Neuronal stem cell (in vitro differentiated cells): ENCODE results near the gene TERF2IP.

Experiments
- DNase-seq: peaks from one replicate; pipeline ENCODE4 v3.0.0-alpha.2; 2013; ENCODE audit warnings: low spot score
- H2AFZ ChIP-seq: one replicate; pipeline ENCODE4 v1.6.1; 2013; ENCODE audit warnings: mild to moderate bottlenecking, low read length, inconsistent platforms
- H2AK5ac ChIP-seq: 2 replicates; pipeline ENCODE4 v1.6.1; 2013; ENCODE audit warnings: low read depth, mild to moderate bottlenecking, inconsistent platforms, low read length, moderate library complexity, mixed read lengths
- H2BK120ac ChIP-seq: 2 replicates; pipeline ENCODE4 v1.6.1; 2013; ENCODE audit warnings: low read depth, mild to moderate bottlenecking, inconsistent platforms, low read length, moderate library complexity, mixed read lengths
- H2BK12ac ChIP-seq: one replicate; pipeline ENCODE4 v1.6.1; 2013; ENCODE audit warnings: low read length, inconsistent platforms
- H2BK15ac ChIP-seq: 2 replicates; pipeline ENCODE4 v1.6.1; 2013; ENCODE audit warnings: mild to moderate bottlenecking, low read length, inconsistent platforms, mixed read lengths
- H2BK5ac ChIP-seq: one replicate; pipeline ENCODE4 v1.6.1; 2013; ENCODE audit warnings: inconsistent platforms, mild to moderate bottlenecking, low read length, moderate library complexity
- H3K14ac ChIP-seq: one replicate; pipeline ENCODE4 v1.6.1; 2013; ENCODE audit warnings: low read length, inconsistent platforms
- H3K18ac ChIP-seq: 2 replicates; pipeline ENCODE4 v1.6.1; 2013; ENCODE audit warnings: low read length, inconsistent platforms
- H3K23ac ChIP-seq: 2 replicates; pipeline ENCODE4 v1.6.1; 2013; ENCODE audit warnings: low read depth, mild to moderate bottlenecking, mixed read lengths, low read length, inconsistent platforms; ENCODE audit not compliant: poor library complexity
- H3K27ac ChIP-seq: replicated peaks from 3 replicates; pipeline ENCODE4 v1.5.1; 2013; ENCODE audit warnings: low read length, inconsistent platforms
- H3K27me3 ChIP-seq, 3 experiments: 2 replicates each; pipeline ENCODE4 v1.6.1; 2013; ENCODE audit warnings: low read length in 3 of 3, mild to moderate bottlenecking in 2 of 3, inconsistent platforms in 1 of 3, low read depth in 1 of 3, mixed read lengths in 1 of 3, moderate library complexity in 1 of 3; ENCODE audit not compliant: control insufficient read depth in 3 of 3, insufficient read depth in 3 of 3
- H3K36me3 ChIP-seq, 2 donors: replicated peaks in 1 of 2; 2 replicates each; pipeline ENCODE4 v1.6.1; 2013; ENCODE audit warnings: low read length in 2 of 2; ENCODE audit not compliant: control insufficient read depth in 2 of 2, insufficient read depth in 2 of 2
- H3K4ac ChIP-seq: 2 replicates; pipeline ENCODE4 v1.6.1; 2013; ENCODE audit warnings: inconsistent platforms, mild to moderate bottlenecking, low read length, moderate library complexity
- H3K4me1 ChIP-seq, 2 donors: 1 replicate in 1 of 2; 2 replicates in 1 of 2; pipeline ENCODE4 v1.6.1; 2013; ENCODE audit warnings: low read length in 2 of 2, low read depth in 1 of 2; ENCODE audit not compliant: control insufficient read depth in 2 of 2, insufficient read depth in 1 of 2
- H3K4me2 ChIP-seq: one replicate; pipeline ENCODE4 v1.6.1; 2013; ENCODE audit warnings: mild to moderate bottlenecking, low read length, inconsistent platforms; ENCODE audit not compliant: insufficient read depth, poor library complexity, severe bottlenecking
- H3K4me3 ChIP-seq, 2 donors: 2 replicates each; pipeline ENCODE4 v1.5.1; 2013; ENCODE audit warnings: low read length in 2 of 2, mild to moderate bottlenecking in 2 of 2, inconsistent platforms in 1 of 2, moderate library complexity in 1 of 2
- H3K79me1 ChIP-seq: one replicate; pipeline ENCODE4 v1.6.1; 2013; ENCODE audit warnings: low read depth, mild to moderate bottlenecking, inconsistent platforms, low read length, moderate library complexity
- H3K9ac ChIP-seq: one replicate; pipeline ENCODE4 v1.6.1; 2013; ENCODE audit warnings: mild to moderate bottlenecking, low read depth, low read length, inconsistent platforms; ENCODE audit not compliant: poor library complexity
- H3K9me3 ChIP-seq, 2 donors: replicated peaks in 1 of 2; 2 replicates each; pipeline versions ENCODE3 to v1.6.1; 2013; ENCODE audit warnings: low read length in 2 of 2, mild to moderate bottlenecking in 2 of 2, inconsistent platforms in 1 of 2, low read depth in 1 of 2, mixed read lengths in 1 of 2, moderate library complexity in 1 of 2; ENCODE audit not compliant: control insufficient read depth in 2 of 2, insufficient read depth in 1 of 2
- H4K8ac ChIP-seq: one replicate; pipeline ENCODE4 v1.6.1; 2013; ENCODE audit warnings: low read depth, mild to moderate bottlenecking, inconsistent platforms, low read length, moderate library complexity
- H4K91ac ChIP-seq: one replicate; pipeline ENCODE4 v1.6.1; 2013; ENCODE audit warnings: low read length, low read depth, mild to moderate bottlenecking, inconsistent platforms; ENCODE audit not compliant: poor library complexity
- WGBS, 2 donors: extraction: QIAGEN DNeasy Blood & Tissue Kit; methylation state at CpG; one replicate each; pipeline ENCODE4 v1.1.7; 2013; ENCODE audit warnings: missing lambda C conversion rate in 2 of 2, mixed read lengths in 1 of 2; ENCODE audit not compliant: insufficient read length in 2 of 2, insufficient replicate concordance in 1 of 2; ENCODE audit errors: extremely low coverage in 2 of 2; 5-methylcytosine and 5-hydroxymethylcytosine counted together

The TERF2IP gene

DNA sequence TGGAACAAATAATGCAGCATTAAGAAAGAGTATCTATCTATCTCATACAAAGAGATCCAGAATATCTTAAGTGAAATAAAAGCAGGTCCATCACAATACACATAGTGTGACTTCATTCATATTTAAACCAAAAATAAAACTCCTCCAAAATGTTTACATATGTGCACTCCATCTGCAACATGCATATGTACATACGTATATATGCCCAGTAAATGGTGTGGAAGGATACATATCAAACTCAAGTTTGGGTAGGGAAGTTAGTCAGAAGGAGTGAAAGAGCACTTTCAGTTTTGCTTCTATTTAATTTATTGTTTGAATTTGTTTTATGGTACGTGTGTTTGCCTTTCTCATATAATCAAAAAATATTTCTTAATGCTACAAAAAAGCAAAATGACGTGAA, 12.5 kb upstream of the TERF2IP start:
- Histone ChIP-seq H4K8ac (no peak overlapping the region), H2AK5ac (no peak overlapping the region), H3K4me2 (no peak overlapping the region), H3K27me3 (no peaks in the 10 kb centered on the region), H3K18ac (no peak overlapping the region), H2AFZ (no peak overlapping the region), H3K4me1 (no peaks in the 10 kb centered on the region), H3K9ac (no peak overlapping the region), H3K23ac (no peak overlapping the region), H2BK120ac (no peak overlapping the region), H3K4me3 (no peak overlapping the region), H2BK12ac (no peak overlapping the region), H3K4ac (no peak overlapping the region), H3K79me1 (peaks cover 2% of the 10 kb centered on the region), H4K91ac (no peak overlapping the region), H3K9me3 (no peaks in the 10 kb centered on the region), H3K27ac (no peak overlapping the region), H2BK15ac (no peak overlapping the region), H3K36me3 (peaks cover 40 to 95% of the 10 kb centered on the region in 2 donors), H2BK5ac (no peak overlapping the region), H3K14ac (no peak overlapping the region)
- WGBS, 2 donors, result no CpG with 5 or more reads among the region's 3 CpGs
- DNase-seq, result no peak

DNA sequence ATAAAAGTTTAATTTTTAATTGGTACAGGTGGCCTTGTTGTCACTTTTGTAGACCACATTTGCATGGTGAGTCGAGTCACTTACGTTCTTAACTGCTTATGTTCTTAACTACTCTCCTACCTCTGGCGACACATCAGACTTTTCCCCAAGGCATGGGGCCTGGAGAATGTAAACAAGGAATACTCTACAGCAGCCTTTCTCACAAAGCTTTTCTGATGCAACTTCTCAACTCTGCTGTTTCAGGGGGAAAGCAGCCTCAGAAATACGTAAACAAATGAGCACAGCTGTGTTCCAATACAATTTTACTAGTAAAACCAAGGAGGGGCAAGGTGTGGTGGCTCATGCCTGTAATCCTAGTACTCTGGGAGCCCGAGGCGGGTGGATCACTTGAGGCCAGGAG, 7.0 kb upstream of the TERF2IP start:
- Histone ChIP-seq H3K79me1 (peaks cover 2% of the 10 kb centered on the region), H3K4ac (no peak overlapping the region), H3K36me3 (peaks cover 29 to 96% of the 10 kb centered on the region in 2 donors), H3K4me1 (no peaks in the 10 kb centered on the region), H3K23ac (no peak overlapping the region), H3K14ac (no peak overlapping the region), H2BK12ac (no peak overlapping the region), H3K27me3 (no peaks in the 10 kb centered on the region), H4K8ac (no peak overlapping the region), H2AFZ (no peak overlapping the region), H3K18ac (no peak overlapping the region), H3K27ac (no peak overlapping the region), H2BK5ac (no peak overlapping the region), H3K9ac (no peak overlapping the region), H2BK120ac (no peak overlapping the region), H3K9me3 (peaks cover 0 to 2% of the 10 kb centered on the region in 2 donors), H3K4me3 (no peak overlapping the region), H3K4me2 (no peak overlapping the region), H2BK15ac (no peak overlapping the region), H2AK5ac (no peak overlapping the region), H4K91ac (no peak overlapping the region)
- DNase-seq, result no peak
- WGBS, 2 donors, result no CpG with 5 or more reads among the region's 6 CpGs

DNA sequence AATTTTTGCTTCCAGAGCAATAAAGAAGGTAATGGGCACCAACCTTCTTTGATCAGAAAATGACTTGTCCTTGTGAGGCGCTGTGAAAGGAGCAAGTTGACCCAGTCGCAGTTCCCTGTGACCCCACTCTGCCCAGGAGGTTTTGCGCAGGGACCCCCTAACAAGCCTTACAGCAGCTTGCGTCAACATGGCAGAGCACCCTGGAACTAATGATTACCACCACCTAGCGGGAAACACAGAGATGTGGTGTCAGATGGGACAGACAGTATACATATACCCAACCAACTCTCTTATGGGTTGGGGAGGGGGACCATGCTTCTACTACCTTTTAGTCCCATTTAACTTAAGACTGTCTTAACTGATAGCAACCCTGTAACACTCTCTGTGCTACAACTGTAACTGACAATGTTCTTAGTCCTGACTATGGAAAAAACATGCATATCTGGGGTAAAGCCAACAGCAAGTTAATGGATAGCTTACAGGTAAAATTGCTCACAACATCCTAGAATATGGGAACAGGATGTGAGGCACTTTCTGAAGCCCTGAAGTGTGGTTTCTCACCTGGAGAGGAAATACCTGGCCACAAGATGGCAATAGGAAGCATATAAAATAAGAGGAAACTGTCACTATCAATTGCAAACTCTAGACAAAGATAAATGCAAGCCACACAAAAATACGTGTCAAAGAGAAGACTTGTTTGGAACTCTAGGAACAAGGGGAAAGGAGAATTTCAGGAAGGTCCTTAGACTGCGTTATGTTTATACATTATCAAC, 3.1 kb upstream of the TERF2IP start:
- H3K4me1 ChIP-seq, result peaks cover 4% of the 10 kb centered on the region in 2 donors
- H2AK5ac ChIP-seq, result no peak overlapping the region
- WGBS, 2 donors, result no CpG with 5 or more reads among the region's 7 CpGs
- no peak overlapping the region for H2BK12ac ChIP-seq
- no peak for DNase-seq
- no peak overlapping the region for H3K14ac ChIP-seq
- no peak overlapping the region for H3K23ac ChIP-seq
- no peak overlapping the region for H4K91ac ChIP-seq
- H3K9ac ChIP-seq, result no peak overlapping the region
- H3K36me3 ChIP-seq, result peaks cover 20 to 66% of the 10 kb centered on the region in 2 donors
- H3K4ac ChIP-seq, result no peak overlapping the region
- H2BK15ac ChIP-seq, result no peak overlapping the region
- H3K79me1 ChIP-seq, result peaks cover 5% of the 10 kb centered on the region
- no peak overlapping the region for H3K4me2 ChIP-seq
- H2AFZ ChIP-seq, result no peak overlapping the region
- no peak overlapping the region for H3K18ac ChIP-seq
- H3K4me3 ChIP-seq, result no peak overlapping the region
- peaks cover 0 to 2% of the 10 kb centered on the region in 2 donors for H3K9me3 ChIP-seq
- H2BK120ac ChIP-seq, result no peak overlapping the region
- no peak overlapping the region for H3K27ac ChIP-seq
- no peaks in the 10 kb centered on the region for H3K27me3 ChIP-seq
- no peak overlapping the region for H4K8ac ChIP-seq
- H2BK5ac ChIP-seq, result no peak overlapping the region

DNA sequence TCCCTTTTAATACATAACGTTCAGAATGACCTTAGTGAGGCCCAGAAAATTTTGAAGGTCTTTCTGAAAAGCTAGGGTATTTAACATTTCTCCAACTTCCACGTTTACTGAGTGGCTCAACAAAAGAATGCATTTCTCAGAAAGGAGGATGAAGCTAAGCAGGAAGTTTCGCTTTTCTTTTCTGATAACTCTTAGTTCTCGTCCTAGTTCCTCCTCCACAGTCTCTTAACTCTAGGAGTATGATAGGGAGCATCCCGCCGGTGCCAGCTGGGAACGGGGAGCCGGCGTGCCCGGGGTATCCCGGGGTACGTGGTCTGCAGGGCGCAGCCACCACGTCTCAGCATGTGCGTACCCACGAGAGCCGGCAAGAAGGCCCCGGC, 471 bp upstream of the TERF2IP start:
- H3K23ac ChIP-seq, result peak overlapping the region; percentile 26
- H4K8ac ChIP-seq, result no peak overlapping the region
- peaks cover 0 to 2% of the 10 kb centered on the region in 2 donors for H3K9me3 ChIP-seq
- peak overlapping the region; percentile 91 to 100 for H3K4me3 ChIP-seq
- H3K4ac ChIP-seq, result no peak overlapping the region
- H3K18ac ChIP-seq, result peak overlapping the region; percentile 85
- no peaks in the 10 kb centered on the region for H3K27me3 ChIP-seq
- H2BK120ac ChIP-seq, result no peak overlapping the region
- H3K79me1 ChIP-seq, result peaks cover 9% of the 10 kb centered on the region
- H2BK15ac ChIP-seq, result no peak overlapping the region
- peak overlapping the region; percentile 93 for H2AFZ ChIP-seq
- H3K27ac ChIP-seq, result no peak overlapping the region
- H2BK5ac ChIP-seq, result no peak overlapping the region
- no peak for DNase-seq
- peaks cover 5 to 6% of the 10 kb centered on the region in 2 donors for H3K4me1 ChIP-seq
- WGBS, 2 donors, result no CpG with 5 or more reads among the region's 18 CpGs
- H3K9ac ChIP-seq, result peak overlapping the region; percentile 32
- H2BK12ac ChIP-seq, result no peak overlapping the region
- peak overlapping the region; percentile 58 for H3K4me2 ChIP-seq
- H2AK5ac ChIP-seq, result no peak overlapping the region
- peaks cover 4 to 54% of the 10 kb centered on the region in 2 donors for H3K36me3 ChIP-seq
- no peak overlapping the region for H4K91ac ChIP-seq
- H3K14ac ChIP-seq, result no peak overlapping the region
